ENCODE data around the gene DMP1.

GRCh38 chr4:87651941-87652340 is 1.9 kb downstream of the DMP1 start:
- no peak for TF ChIP-seq CTCF (IDR thresholded peaks at IDR 0.05; ENCODE audit: poor library complexity)
- TF ChIP-seq EZH2 (IDR thresholded peaks at IDR 0.05; ENCODE audit: borderline replicate concordance), result no peak

Measured in hepatocyte (in vitro differentiated cells).